BE2C (cell line): Measurements from ENCODE around the gene LEPROT.

Experiments
- DNase-seq: peaks from one replicate; pipeline ENCODE4 v3.0.0-alpha.2; 2020
- H3K27me3 ChIP-seq: fragments of 250-450 bp; sonication (Bioruptor Pico); 2 replicates; pipeline ENCODE4 v1.5.1; 2020; ENCODE audit warnings: mild to moderate bottlenecking
- H3K36me3 ChIP-seq: fragments of 250-450 bp; sonication (Bioruptor Pico); 2 replicates; pipeline ENCODE4 v1.5.1; 2020; ENCODE audit warnings: mild to moderate bottlenecking
- H3K4me1 ChIP-seq: fragments of 250-450 bp; sonication (Bioruptor Pico); 2 replicates; pipeline ENCODE4 v1.5.1; 2020
- H3K4me3 ChIP-seq: 2 replicates; pipeline ENCODE4 v1.5.1; 2011; ENCODE audit warnings: low read depth, low read length
- H3K9me3 ChIP-seq: fragments of 250-450 bp; sonication (Bioruptor Pico); 2 replicates; pipeline ENCODE4 v1.5.1; 2020
- CTCF ChIP-seq: IDR thresholded peaks from 2 replicates; pipeline ENCODE4 v1.5.1; 2012; ENCODE audit warnings: mild to moderate bottlenecking, low read depth, low read length

The LEPROT gene

DNA sequence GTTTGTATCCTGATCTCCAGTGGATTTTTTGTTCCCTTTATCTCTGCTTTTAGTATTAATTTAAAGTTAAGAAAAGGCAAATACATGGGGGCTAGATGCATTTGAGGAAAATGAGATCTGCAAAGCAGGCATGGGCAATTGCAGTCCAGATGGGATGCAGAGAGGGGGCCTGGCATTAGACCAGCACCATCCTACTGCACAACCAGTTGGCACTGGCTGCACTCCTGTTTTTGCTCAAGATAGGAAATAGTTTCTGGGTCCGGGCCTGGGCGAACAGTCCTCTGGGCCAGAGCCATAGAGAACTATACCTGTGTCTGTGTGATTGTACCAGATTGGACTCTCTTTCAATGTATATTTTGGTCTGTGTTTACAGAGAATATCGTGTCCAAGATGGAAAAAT is 34.0 kb upstream of the LEPROT start:
- DNase-seq, result no peak
- Histone ChIP-seq H3K4me3 (no peak overlapping the region), H3K9me3 (no peaks in the 10 kb centered on the region), H3K4me1 (no peaks in the 10 kb centered on the region), H3K36me3 (no peaks in the 10 kb centered on the region), H3K27me3 (no peaks in the 10 kb centered on the region)
- no peak for TF ChIP-seq CTCF

- TF ChIP-seq CTCF, result no peak
- H3K4me1 ChIP-seq, result no peaks in the 10 kb centered on the region
- peaks cover 2% of the 10 kb centered on the region; the same call in 1 of the 2 replicates for H3K36me3 ChIP-seq
These were observed 32.6 kb upstream of the LEPROT start for GRCh38 chr1:65387821-65388220.

DNA sequence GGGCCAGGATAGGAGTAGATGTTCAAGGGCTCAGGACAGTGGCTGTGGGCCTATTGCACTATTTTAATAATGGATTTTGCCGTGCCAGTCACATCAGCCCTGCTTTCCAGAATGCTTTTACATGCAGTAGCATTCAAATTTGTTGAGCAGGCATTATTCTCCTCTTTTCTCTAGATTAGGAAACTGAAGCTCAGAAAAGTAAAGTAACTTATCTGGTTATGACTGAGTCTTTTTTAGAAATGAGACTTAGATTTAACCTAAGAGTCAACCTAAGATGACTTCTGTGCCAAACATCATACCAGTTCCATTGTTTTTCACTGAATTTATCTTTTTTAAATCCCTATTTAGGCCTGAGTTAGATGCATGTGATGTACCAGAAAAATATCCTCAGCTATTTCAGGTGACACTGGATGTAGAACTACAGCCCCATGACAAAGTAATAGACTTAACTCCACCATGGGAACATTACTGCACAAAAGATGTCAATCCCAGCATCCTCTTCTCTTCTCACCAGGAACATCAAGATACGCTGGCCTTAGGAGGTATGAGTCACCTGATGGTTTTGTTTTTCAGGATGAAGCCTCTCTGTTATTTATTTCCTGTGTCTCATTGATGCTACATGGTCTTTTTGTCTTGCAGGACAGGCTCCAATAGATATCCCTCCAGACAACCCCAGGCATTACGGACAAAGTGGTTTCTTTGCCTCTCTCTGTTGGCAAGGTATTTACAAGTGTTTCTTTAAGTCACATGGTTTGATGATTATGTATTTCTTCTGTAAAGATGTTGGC is 31.4 kb upstream of the LEPROT start:
- no peak overlapping the region for H3K4me3 ChIP-seq
- H3K36me3 ChIP-seq, result peaks cover 2% of the 10 kb centered on the region; the same call in 1 of the 2 replicates
- H3K4me1 ChIP-seq, result no peaks in the 10 kb centered on the region
- no peaks in the 10 kb centered on the region for H3K27me3 ChIP-seq
- no peak for TF ChIP-seq CTCF
- no peak for DNase-seq
- H3K9me3 ChIP-seq, result no peaks in the 10 kb centered on the region

More at GRCh38 chr1:65387821-65388220, 32.6 kb upstream of the LEPROT start:
- DNase-seq, result no peak
- no peaks in the 10 kb centered on the region for H3K9me3 ChIP-seq
- no peak overlapping the region for H3K4me3 ChIP-seq
- no peaks in the 10 kb centered on the region for H3K27me3 ChIP-seq

DNA sequence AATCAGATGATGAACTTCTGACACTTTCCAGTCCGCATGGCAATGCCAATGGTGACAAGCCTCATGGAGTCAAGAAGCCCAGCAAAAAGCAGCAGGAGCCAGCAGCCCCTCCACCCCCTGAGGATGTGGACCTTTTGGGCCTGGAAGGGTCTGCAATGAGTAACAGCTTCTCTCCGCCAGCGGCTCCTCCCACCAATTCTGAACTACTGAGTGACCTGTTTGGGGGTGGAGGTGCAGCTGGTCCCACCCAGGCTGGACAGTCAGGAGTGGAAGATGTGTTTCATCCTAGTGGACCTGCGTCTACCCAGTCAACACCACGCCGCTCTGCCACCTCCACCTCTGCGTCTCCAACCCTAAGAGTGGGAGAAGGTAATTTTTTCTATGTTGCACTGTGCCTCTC is 28.0 kb upstream of the LEPROT start:
- no peak overlapping the region for H3K4me3 ChIP-seq
- no peak for DNase-seq
- H3K36me3 ChIP-seq, result peaks cover 8% of the 10 kb centered on the region; the same call in 1 of the 2 replicates
- H3K9me3 ChIP-seq, result no peaks in the 10 kb centered on the region
- H3K4me1 ChIP-seq, result no peaks in the 10 kb centered on the region
- no peaks in the 10 kb centered on the region for H3K27me3 ChIP-seq
- no peak for TF ChIP-seq CTCF

GRCh38 chr1:65393347-65393746 is 27.1 kb upstream of the LEPROT start:
- no peaks in the 10 kb centered on the region for H3K27me3 ChIP-seq
- no peak for DNase-seq
- TF ChIP-seq CTCF, result no peak
- no peaks in the 10 kb centered on the region for H3K4me1 ChIP-seq
- H3K9me3 ChIP-seq, result no peaks in the 10 kb centered on the region
- peaks cover 8% of the 10 kb centered on the region; the same call in 1 of the 2 replicates for H3K36me3 ChIP-seq
- no peak overlapping the region for H3K4me3 ChIP-seq

DNA sequence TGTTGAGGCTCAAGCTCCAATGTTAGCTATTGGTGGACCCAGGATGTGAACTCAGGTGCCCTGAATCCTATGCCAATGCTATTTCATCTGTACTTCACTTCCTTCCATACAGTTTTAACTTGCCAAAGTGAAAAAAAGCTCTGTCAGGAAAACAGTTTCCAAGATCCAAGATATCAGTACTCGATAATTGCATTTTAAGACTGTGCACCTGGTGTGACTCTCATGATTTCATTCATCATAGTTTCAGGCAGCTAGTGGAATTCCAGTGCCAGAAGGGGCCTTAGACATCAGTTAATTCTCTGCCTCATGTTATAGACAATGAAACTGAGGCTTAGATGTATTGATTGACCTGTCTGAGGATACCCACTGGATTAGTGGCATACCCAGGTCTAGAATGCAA is 26.5 kb upstream of the LEPROT start:
- TF ChIP-seq CTCF, result no peak
- peaks cover 8% of the 10 kb centered on the region; the same call in 1 of the 2 replicates for H3K36me3 ChIP-seq
- no peaks in the 10 kb centered on the region for H3K27me3 ChIP-seq
- no peak for DNase-seq
- no peaks in the 10 kb centered on the region for H3K9me3 ChIP-seq
- no peak overlapping the region for H3K4me3 ChIP-seq
- H3K4me1 ChIP-seq, result no peaks in the 10 kb centered on the region
